Effector memory CD4-positive, alpha-beta T cell (primary cell): ENCODE data around the gene MRM2.

ENCODE experiments used
- DNase-seq, 3 donors: peaks; one replicate each; pipeline ENCODE4 v3.0.0-alpha.2; 2020
- H3K27ac ChIP-seq: 2 replicates; pipeline ENCODE4 v1.7.0; 2013; ENCODE audit warnings: mild to moderate bottlenecking, low read length, moderate library complexity; ENCODE audit not compliant: insufficient read depth, poor library complexity, severe bottlenecking
- H3K27me3 ChIP-seq: replicated peaks from 2 replicates; pipeline ENCODE4 v1.7.0; 2013; ENCODE audit warnings: mild to moderate bottlenecking, low read length; ENCODE audit not compliant: insufficient read depth, control insufficient read depth, poor library complexity, severe bottlenecking
- H3K36me3 ChIP-seq: 2 replicates; pipeline ENCODE4 v1.7.0; 2013; ENCODE audit warnings: mild to moderate bottlenecking, low read length, moderate library complexity; ENCODE audit not compliant: control insufficient read depth, insufficient read depth
- H3K4me1 ChIP-seq: 2 replicates; pipeline ENCODE4 v1.7.0; 2013; ENCODE audit warnings: low read length, mild to moderate bottlenecking; ENCODE audit not compliant: control insufficient read depth, insufficient read depth, poor library complexity, severe bottlenecking
- H3K4me3 ChIP-seq: 2 replicates; pipeline ENCODE4 v1.7.0; 2013; ENCODE audit warnings: low read length, low read depth, mild to moderate bottlenecking; ENCODE audit not compliant: insufficient read depth, poor library complexity, severe bottlenecking
- H3K9me3 ChIP-seq: 2 replicates; pipeline ENCODE4 v1.7.0; 2013; ENCODE audit warnings: mild to moderate bottlenecking, low read length, moderate library complexity; ENCODE audit not compliant: control insufficient read depth

Gene MRM2

DNA sequence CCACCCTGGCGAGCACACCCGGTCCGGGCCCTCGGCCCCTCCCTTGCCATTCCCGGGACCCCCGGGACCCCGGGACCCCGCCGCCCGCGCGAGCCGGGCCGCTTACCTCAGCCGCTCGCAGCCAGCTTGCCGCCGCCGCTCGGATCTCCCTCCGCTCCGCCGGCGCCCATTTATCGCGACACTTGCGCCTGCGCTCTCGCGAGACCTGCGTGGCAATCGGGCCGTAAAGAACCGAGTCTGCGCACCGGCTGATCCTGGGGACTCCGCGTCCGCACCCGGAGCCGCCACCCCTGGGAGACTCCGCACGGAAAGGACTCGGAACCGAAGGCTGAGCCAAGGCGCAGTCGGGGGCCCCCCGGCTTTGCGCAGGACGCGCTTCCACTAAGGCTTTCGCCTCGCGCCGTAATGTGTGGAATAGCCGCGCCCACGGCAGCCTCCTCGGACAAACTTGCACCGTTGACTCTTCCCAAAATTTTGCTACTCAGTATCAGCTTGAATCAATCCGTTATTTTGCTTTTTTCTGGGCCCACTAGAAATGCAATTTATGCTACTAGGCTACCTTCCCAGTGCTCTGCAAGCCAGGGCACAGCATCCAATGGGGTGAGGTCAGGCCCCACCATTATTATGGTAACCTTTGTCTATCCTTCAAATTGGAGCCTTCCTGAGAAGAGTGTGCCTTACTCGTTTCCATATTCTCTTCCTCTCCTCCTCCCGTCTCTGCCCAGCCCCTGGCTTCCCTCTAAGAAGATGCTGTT lies 9.1 kb downstream of the MRM2 start, which contains the start of gene MAD1L1:
MAD1L1 (minus strand) TSS at position 180 of the 755 bp plus-strand sequence. CDS start 2,812 bp downstream, outside the sequence.
- peaks cover 9% of the 10 kb centered on the region for H3K36me3 ChIP-seq
- H3K9me3 ChIP-seq: no peaks in the 10 kb centered on the region
- DNase-seq: peak; percentile 74 to 84 (median 79)
- peaks cover 6% of the 10 kb centered on the region for H3K4me1 ChIP-seq
- H3K27ac ChIP-seq: peak within 1 kb of the TSS; percentile 64
- peak within 1 kb of the TSS; percentile 85 for H3K4me3 ChIP-seq
- no peaks in the 10 kb centered on the region for H3K27me3 ChIP-seq

DNA sequence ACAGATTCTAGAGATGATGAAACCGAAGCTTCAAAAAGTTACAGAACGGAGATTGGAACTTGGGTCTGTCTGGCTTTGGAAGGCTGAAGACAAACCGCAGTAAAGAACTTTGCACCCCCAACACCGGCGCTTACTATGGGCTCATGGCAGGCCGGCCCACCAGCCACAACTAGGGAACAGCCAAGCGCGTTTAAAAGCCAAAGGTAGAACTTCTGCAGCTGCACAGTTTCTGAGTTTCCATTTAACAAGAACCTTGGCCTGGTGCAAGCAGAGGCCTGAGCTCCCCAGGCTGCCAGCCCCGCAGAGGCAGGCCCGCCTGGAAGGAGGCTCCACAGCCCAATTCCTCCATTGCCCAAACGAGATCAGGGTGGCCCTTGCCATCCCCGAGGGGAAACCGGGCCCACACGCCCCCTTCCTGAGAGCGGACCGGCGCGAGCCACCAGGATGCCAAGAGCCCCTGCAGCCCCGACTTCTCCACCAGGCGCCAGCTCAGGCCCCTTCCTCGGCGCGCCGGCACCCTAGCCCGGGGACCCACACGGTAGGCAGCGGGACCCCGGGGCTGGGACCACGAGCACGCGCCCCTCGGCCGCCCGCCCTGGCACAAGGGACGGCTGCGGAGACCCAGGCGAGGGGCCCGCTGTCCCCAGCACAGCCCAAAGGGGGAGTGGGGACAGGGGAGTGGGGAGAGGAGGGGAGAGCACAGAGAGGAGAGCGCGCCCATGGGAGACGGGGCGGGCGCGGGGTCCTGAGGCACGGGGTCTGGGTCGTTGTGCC lies 9.8 kb downstream of the MRM2 start:
- Histone ChIP-seq H3K9me3 (no peaks in the 10 kb centered on the region), H3K4me3 (peak overlapping the region; percentile 85), H3K4me1 (peaks cover 6% of the 10 kb centered on the region), H3K27ac (peak overlapping the region; percentile 64), H3K36me3 (peaks cover 13% of the 10 kb centered on the region), H3K27me3 (no peaks in the 10 kb centered on the region)
- peak in 2 of 3 donors; percentile 9 to 11 for DNase-seq

DNA sequence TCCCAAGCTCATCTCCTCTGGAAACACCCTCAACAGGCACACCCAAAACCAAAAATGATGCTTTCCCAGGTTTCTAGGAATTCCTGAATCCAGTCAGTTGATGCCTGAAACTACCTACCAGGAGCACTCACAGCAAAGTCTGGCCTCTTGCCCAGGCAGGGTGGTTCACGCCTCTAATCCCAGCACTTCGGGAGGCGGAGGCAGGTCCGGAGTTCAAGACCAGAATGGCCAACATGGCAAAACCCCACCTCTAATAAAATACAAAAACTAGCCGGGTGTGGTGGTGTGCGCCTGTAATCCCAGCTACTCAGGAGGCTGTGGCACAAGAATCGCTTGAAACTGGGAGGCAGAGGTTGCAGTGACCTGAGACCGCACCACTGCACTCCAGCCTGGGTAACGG lies 11.1 kb downstream of the MRM2 start:
- Histone ChIP-seq H3K4me1 (peaks cover 6% of the 10 kb centered on the region), H3K27me3 (no peaks in the 10 kb centered on the region), H3K9me3 (no peaks in the 10 kb centered on the region), H3K27ac (no peak overlapping the region), H3K36me3 (peaks cover 13% of the 10 kb centered on the region), H3K4me3 (no peak overlapping the region)
- DNase-seq: no peak

DNA sequence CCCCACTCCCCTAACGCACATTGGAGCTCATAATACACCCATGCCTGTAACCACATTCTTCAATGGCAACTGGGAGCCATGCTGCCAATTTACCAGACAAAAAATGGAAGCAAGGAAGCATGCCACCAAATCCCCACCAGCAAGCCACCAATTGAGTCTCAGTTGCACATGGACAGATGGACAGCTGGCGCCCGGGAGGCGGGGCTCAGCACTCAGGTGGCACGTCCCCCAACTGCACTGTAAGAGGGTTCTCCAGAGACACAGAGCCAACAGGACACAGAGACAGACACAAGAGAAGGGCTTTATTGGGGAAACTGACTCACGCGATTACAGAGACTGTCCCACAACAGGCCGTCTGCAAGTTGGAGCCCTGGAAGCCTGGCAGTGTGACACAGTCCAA lies 11.8 kb downstream of the MRM2 start:
- no peaks in the 10 kb centered on the region for H3K27me3 ChIP-seq
- no peak for DNase-seq
- H3K4me3 ChIP-seq: no peak overlapping the region
- H3K36me3 ChIP-seq: peaks cover 12% of the 10 kb centered on the region
- no peak overlapping the region for H3K27ac ChIP-seq
- peaks cover 6% of the 10 kb centered on the region for H3K4me1 ChIP-seq
- H3K9me3 ChIP-seq: no peaks in the 10 kb centered on the region

DNA sequence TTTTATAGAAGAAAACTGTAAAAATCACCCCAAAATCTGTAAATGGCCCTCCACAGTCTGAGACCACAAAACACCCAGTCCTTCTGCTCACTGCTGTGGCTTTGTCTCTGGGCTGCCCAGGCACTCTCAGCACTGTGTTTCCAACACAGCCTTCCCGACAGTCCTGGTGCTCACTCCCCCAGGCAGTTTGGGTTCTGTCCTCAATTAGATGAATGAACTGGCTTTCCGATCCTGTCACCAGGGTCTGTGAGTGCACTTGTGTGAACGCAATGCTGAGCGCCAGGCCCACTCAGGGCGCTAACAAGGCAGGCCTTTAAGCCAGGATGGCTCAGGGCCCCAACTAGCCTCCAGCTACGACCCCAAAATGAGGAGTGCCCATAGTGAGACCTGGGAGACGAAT lies 12.5 kb downstream of the MRM2 start:
- H3K36me3 ChIP-seq: peaks cover 6% of the 10 kb centered on the region
- H3K4me1 ChIP-seq: peaks cover 6% of the 10 kb centered on the region
- no peaks in the 10 kb centered on the region for H3K9me3 ChIP-seq
- H3K27me3 ChIP-seq: no peaks in the 10 kb centered on the region
- H3K4me3 ChIP-seq: no peak overlapping the region
- no peak overlapping the region for H3K27ac ChIP-seq
- no peak for DNase-seq

DNA sequence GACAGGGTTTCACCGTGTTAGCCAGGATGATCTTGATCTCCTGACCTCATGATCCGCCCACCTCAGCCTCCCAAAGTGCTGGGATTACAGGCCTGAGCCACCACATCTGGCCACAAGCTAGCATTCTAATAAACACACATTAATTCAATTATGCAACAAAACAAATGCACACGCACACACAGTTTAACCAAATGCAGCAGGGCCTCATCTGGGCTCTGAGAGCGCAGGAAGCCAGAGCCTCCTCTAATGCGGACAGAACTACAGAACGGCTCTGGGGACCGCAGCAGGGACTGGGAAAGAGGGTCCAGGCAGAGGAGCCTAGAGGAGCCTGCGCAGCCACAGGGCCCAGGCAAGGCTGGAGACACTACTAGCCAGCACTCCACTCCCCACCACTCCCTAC lies 13.1 kb downstream of the MRM2 start:
- H3K27ac ChIP-seq: no peak overlapping the region
- no peaks in the 10 kb centered on the region for H3K9me3 ChIP-seq
- DNase-seq: no peak
- H3K4me1 ChIP-seq: peaks cover 6% of the 10 kb centered on the region
- H3K27me3 ChIP-seq: no peaks in the 10 kb centered on the region
- peaks cover 6% of the 10 kb centered on the region for H3K36me3 ChIP-seq
- no peak overlapping the region for H3K4me3 ChIP-seq

DNA sequence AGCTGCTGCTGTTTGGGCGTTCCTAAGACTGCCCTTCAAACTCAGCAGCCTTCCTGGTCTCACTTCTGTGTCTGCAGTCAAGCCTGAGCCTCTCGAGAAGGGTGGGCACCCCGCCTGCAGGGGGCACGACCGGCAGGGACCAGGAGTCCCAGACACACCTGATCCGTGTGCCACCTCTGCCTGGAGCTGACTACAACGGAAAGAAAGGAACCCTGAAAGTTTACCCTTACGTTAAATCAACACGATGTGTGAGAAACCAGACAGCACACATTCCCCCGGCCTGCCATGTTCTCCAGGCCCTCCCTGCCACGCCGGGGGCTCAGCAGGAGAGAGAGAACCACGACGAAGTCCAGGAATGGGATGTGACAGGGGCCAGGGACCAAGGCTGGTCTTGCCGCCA lies 14.3 kb downstream of the MRM2 start:
- Histone ChIP-seq H3K36me3 (peaks cover 13% of the 10 kb centered on the region), H3K27me3 (no peaks in the 10 kb centered on the region), H3K4me3 (no peak overlapping the region), H3K4me1 (peaks cover 6% of the 10 kb centered on the region), H3K27ac (no peak overlapping the region), H3K9me3 (no peaks in the 10 kb centered on the region)
- no peak for DNase-seq

DNA sequence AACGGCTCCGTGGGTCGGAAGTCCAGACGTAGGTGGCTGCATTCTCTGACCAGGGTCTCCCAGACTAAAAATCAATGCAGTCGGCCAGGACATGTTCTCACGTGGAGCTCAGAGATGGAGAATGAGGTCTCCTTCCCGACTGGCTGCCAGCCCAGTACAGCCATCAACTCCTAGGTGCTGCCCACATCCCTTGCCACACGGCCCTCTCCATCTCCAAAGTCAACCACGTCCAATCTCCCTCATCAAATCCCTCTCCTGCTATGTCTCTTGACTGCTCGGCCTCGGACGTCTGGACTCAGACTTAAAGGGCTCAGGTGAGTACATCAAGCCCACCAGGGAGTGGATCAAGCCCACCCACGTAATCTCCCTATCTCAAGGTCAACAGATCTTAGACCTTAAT lies 16.2 kb downstream of the MRM2 start:
- Histone ChIP-seq H3K4me3 (no peak overlapping the region), H3K9me3 (no peaks in the 10 kb centered on the region), H3K36me3 (peaks cover 17% of the 10 kb centered on the region), H3K27ac (no peak overlapping the region), H3K4me1 (no peaks in the 10 kb centered on the region), H3K27me3 (no peaks in the 10 kb centered on the region)
- DNase-seq: no peak

DNA sequence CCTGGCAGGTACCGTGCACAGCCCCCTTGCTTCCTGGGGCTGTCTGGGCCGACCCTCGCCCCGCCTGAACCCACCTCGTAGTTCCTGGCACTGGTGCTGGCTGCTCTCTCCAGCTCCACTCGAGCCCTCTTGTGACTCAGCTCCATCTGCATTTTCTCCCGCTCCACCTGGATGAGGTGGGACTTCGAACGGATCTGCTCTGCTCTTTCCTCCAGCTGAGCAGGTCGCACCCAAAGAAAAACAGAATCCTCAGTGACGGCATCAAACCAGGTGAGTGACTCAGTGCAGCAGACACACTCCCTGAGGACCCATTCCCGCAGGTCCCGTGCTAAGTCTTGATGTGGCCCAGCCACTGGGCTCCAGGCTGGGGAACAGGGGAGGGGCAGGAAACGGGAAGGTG lies 16.7 kb downstream of the MRM2 start:
- Histone ChIP-seq H3K27ac (no peak overlapping the region), H3K36me3 (peaks cover 17% of the 10 kb centered on the region), H3K9me3 (no peaks in the 10 kb centered on the region), H3K27me3 (no peaks in the 10 kb centered on the region), H3K4me3 (no peak overlapping the region), H3K4me1 (no peaks in the 10 kb centered on the region)
- no peak for DNase-seq

DNA sequence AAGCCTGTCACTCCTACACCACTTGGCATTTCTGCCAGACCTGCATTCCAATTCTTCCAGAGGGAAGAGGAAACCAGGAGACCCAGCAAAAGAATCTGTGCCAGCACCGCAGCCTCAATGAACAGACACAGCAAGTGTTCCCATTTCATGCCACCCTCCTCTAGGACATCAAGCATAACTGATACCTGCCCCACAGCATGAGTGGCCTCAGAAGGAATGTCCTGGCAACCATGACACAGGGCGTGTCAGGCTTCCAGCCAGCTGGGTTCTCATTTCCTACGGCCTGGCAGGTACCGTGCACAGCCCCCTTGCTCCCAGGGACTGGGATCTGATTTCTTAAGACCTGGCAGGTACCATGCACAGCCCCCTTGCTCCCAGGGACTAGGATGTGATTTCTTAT lies 17.1 kb downstream of the MRM2 start:
- Histone ChIP-seq H3K36me3 (peaks cover 17% of the 10 kb centered on the region), H3K27ac (no peak overlapping the region), H3K4me1 (no peaks in the 10 kb centered on the region), H3K9me3 (no peaks in the 10 kb centered on the region), H3K4me3 (no peak overlapping the region), H3K27me3 (no peaks in the 10 kb centered on the region)
- no peak for DNase-seq
